ENCODE data around the gene RAB5A.
"Not testable (repeated sequence)": the region's sequence is repeated elsewhere in the genome, so short reads cannot be mapped to it uniquely, and the experiment has no call there.

The RAB5A gene

GRCh38 chr3:19946832-19947548 is at the start of gene RAB5A:
Gene RAB5A (plus strand): TSS chr3:19947097. CDS start chr3:19950899, 3,802 bp downstream.
- peak; percentile 93 for DNase-seq

GRCh38 chr3:19898721-19899120 is 48.2 kb upstream of the RAB5A start:
- no peak for DNase-seq

DNA sequence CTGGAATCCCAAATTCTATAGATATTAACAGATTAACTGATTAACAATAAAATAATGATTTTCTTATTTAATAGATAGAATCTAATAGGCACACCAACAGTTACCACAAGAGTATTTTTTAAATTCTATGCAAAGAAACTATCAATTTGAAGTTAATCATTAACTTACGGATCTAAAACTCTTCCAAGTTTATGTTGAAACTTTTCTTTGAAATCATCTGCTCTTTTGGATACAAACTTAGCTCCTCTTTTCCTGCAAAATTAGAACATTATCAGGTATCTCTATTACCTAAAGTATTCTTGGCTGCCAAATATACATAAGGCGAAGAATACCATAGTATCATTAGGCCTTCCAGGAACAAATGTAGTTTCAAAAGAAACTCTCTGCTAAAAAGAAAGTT is 47.6 kb upstream of the RAB5A start:
- DNase-seq: no peak

- DNase-seq: not testable (repeated sequence)
Measured at GRCh38 chr3:19899833-19900232, 47.1 kb upstream of the RAB5A start.

GRCh38 chr3:19901337-19901736 is 45.6 kb upstream of the RAB5A start:
- no peak for DNase-seq

DNA sequence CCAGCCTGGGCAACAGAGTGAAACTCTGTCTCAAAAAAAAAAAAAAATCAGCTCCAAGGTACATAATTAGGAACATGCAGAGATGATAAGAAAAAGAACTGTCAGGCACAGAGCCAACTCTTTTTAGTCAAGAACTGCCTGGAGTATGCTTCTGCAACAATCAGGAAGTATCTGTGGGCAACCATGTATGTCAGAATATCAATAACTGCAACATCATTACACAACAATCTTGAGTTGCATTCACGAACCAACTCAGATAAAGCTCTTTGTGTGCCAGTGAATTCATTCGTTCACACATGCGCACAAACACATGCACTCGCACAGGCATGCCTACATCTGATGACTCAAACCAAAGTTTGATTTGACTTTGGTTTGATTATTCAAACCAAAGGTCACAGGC is 45.0 kb upstream of the RAB5A start:
- DNase-seq: no peak

DNA sequence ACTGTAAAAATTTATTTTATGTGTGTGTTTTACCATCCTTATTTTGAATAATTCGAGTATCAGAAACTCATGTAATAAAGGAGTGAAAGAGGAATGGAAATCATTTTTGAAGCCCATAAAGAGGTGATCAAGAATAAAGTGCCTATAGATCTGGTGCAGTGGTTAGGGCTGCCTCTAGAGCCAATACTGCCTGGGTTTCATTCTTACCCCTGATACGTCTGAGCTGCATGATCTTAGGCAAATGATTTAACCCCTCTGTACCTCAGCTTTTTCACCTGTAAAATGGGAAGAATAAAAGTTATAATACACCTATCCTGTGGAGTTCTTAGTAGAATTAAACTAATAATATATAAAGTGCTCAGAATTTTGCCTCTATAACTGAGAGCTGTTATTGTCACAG is 43.2 kb upstream of the RAB5A start:
- no peak for DNase-seq

GRCh38 chr3:19907523-19907922 is 39.4 kb upstream of the RAB5A start:
- DNase-seq: no peak

DNA sequence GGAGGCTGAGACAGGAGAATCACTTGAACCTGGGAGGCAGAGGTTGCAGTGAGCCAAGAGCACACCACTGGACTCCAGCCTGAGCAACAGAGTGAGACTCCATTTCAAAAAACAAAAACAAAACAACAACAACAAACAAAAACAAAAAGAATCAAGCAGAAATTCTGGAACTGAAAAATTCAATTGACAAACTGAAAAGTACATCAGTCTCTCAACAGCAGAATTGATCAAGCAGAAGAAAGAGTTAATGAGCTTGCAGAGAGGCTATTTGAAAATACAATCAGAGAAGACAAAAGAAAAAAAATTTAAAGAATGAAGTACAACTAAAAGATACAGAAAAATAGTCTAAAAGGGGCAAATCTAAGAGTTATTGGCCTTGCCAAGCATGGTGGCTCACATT is 35.4 kb upstream of the RAB5A start:
- no peak for DNase-seq

- DNase-seq: no peak
Measured at GRCh38 chr3:19917167-19917566, 29.7 kb upstream of the RAB5A start.

DNA sequence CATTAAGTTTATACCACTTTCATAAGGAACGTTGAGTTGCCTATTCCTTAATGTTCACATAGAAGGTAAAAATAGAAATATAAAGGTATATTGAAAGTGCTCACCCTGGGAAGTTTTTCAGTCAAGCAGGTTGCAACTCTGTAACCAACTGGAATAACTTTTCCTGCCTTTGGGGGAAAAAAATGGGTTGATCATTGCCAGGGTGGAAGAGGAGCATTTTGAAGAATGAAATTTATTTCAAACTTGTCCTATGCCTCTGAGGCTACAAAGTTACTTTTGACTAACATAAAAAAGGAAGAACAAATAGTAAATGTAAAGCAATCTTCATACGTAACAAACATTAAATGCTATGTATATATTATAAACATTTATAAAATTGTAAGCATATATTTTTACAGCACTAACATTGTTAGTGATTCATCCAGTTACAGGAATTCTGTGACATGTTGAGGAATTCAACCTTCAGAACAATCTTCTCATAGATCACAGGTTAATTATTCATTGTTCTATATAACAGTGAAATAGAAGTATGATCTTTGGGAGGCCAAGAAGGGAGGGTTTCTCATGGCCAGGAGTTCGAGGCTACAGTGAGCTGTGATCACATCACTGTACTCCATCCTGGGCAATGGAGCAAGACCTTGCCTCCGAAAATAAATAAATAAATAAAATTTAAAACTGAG is 26.4 kb upstream of the RAB5A start:
- DNase-seq: no peak

GRCh38 chr3:19931180-19931692 is 15.7 kb upstream of the RAB5A start:
- no peak for DNase-seq

DNA sequence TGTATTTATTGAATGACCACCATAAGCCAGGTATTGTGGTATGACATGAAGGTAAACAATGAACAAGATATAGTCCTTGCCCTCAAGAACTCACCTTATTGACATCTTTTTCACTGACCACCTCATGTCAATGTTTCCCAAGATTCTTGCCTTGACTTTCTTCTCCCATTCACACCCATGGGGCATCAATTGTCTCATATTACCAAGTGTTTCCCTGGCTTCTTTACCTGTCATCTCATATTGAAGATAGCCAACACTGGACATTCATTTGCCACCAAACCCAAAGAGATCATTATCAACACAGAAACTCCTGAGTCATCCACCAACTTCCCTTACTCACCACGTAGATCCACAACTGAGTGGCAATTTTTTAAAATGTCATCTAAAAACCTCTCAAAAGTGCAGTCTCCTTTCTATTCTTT is 15.1 kb upstream of the RAB5A start:
- peak; percentile 1 for DNase-seq

DNA sequence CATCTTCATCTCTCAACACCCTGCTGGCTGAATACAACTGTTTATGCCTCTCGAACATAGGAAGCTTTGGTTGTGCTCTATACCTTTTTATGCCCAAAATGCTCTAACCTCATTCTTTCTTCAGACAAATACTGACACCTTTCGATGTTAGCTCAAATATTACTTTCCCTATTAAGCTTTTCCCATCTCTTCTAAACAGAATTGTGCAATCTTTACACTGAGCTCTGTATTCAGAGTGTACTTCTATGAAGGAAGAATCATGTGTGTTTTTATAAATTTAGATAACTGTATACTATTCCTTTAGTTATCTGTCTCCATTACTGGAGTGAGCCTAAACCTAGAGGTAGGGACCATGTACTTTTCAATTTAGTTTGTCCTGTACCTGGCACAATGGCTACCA is 14.5 kb upstream of the RAB5A start:
- DNase-seq: no peak

GRCh38 chr3:19934098-19934566 is 12.8 kb upstream of the RAB5A start, which contains the start of gene EFHB:
Gene EFHB (minus strand): TSS chr3:19934217. CDS start chr3:19934018, 199 bp downstream.
- DNase-seq: peak; percentile 86

DNA sequence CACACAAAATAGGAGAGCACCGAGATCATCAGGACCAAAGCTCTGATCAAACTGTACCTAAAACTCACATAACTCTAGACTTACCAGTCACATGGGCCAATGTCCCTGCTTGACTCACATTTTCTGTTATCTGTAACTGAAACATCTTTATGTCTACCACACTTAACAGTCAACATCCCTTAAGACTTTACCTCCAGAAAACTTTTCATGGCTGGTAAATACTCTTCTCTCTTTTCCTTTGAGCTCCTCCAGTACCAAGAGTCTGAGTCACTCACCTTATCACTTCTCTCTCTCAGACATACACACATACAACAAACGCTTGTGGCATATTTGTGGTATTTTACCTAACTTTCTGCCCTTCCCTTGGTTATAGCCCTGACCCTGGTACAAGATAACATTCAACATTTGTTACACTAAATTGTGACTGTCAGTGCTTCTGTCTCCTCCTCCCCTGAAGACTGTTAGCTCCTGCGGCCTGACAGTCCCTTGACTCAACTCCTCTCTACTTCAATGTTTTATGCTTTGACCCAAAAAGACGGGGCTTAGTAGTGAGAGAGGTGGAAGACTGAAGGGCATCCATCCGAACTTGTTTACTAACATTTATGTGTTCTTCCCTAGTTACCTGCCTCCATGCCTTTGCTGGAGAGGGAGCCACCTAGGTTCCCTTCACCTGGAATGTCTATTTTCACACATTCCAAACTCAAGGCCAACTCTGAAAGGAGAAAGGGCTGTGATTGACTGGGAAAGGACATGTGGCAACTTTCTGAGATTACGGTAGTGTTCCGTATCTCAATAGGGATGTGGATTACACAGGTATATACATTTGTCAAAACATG is 9.2 kb upstream of the RAB5A start:
- DNase-seq: no peak

GRCh38 chr3:19938295-19938627 is 8.6 kb upstream of the RAB5A start:
- no peak for DNase-seq

- DNase-seq: no peak
Measured at GRCh38 chr3:19940643-19941042, 6.3 kb upstream of the RAB5A start.

DNA sequence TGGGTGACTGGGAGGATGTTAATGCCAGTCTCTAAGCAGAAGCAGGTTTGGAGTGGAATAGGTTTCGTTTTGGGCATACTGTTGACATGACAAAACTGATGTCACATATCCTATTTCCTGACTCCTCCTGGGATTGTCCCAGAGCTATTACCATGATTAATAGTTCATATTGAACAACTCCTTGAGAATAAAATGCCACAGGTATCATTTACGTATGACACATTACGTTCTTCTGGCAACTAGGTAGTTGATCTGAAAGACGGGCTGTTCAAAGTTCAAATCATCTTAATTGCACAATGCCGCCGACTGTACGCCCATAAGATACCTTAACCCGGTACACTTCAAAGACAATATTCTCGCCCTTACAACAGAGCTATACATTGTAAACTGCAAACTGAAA is 1.4 kb upstream of the RAB5A start:
- DNase-seq: peak; percentile 51

- peak; percentile 53 for DNase-seq
Measured at GRCh38 chr3:19945969-19946831, 697 bp upstream of the RAB5A start.

DNA sequence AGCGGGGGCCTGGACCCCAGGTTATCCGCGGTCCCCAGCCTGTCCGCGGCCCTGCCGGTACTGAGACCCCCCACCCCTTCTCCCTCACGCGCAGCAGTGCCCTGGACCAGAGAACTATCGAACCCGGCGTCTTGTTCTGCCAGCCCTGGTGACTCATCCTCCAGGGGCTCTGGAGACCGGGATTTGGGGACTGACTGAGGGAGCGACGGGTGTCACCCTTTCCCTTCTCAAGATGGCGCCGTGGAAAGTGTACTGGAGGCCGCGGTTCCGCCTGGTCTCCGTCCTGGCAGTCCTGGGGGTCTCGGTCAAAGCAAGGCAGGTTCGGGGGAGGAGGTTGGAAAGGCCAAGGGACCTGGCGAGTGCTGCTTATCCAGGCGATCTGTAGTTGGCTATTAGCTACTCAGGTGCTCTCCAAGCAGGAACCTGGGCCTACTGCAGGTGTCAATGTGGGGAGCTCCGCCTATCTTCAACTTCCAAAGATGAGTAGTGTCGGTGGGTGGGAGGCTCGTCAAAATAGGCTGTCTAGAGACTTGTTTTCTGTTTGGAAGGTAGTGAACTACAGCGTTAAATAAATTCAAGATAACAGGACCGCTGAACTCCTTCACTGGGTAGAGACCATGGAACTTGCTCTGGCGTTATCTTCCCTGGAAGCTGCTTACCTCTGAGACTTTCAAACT is 790 bp downstream of the RAB5A start:
- DNase-seq: peak; percentile 55

DNA sequence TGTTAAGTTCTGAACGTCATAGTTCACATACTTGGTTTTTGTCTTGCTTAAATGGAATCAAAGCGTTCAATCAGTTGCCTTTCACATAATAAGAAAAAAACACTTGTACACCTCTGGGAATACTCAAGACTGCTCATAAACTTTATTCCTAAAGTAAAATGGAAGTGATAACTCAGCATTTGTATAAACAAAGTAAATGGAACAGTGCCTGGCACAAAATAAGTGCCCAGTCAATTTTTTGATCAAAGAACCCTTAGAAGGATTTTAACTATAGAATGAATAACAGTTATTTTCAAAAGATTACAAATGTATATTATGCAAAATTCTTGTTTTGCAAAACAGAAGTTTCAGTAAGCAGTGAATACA is 1.3 kb downstream of the RAB5A start:
- DNase-seq: no peak

All from DMS53 (cell line).